ENCODE measurements around the gene ST14. TPM values are rescaled to one million over a fixed set of nuclear protein-coding genes. Genes with fewer than 3 reads are reported as not detected.

Gene ST14
- total and polyA plus RNA-seq, 10 of the 15 experiments (the other 5 are each of a cell fraction or from before 2014, with no cell fraction given), result 0.02 to 3.9 (median 0.73) TPM; not detected in 2

DNA sequence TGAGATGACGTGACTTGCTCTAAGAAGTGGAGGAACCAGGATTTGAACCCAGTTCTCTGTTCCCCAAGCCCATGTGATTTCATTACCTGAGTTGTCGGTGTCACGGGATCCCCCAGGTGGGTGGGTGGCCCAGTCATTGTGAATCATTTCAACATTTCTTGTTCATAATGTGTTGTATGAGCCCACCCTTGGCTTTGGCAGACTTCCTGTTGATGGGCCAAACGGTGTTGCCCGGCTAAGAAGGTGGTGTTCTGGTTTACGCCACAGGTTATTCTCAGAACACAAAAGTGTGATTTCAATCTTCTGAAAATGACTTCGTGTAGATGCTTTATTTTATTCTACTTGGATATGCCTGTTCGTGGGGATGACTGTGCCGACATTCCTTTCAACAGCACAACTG is 21.6 kb upstream of the ST14 start (continued):
- TF ChIP-seq, protein P1, sequence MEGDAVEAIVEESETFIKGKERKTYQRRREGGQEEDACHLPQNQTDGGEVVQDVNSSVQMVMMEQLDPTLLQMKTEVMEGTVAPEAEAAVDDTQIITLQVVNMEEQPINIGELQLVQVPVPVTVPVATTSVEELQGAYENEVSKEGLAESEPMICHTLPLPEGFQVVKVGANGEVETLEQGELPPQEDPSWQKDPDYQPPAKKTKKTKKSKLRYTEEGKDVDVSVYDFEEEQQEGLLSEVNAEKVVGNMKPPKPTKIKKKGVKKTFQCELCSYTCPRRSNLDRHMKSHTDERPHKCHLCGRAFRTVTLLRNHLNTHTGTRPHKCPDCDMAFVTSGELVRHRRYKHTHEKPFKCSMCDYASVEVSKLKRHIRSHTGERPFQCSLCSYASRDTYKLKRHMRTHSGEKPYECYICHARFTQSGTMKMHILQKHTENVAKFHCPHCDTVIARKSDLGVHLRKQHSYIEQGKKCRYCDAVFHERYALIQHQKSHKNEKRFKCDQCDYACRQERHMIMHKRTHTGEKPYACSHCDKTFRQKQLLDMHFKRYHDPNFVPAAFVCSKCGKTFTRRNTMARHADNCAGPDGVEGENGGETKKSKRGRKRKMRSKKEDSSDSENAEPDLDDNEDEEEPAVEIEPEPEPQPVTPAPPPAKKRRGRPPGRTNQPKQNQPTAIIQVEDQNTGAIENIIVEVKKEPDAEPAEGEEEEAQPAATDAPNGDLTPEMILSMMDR (IDR thresholded peaks at IDR 0.05 in 2 of 3, conservative IDR thresholded peaks at IDR 0.05 in 1 of 3; ENCODE audit: control insufficient read depth in 2 of 3, extremely low read depth in 1 of 3, insufficient read depth in 1 of 3, low read depth in 3 of 3, low read length in 3 of 3), result no peak
- TF ChIP-seq JUND (IDR thresholded peaks at IDR 0.05; ENCODE audit: low read depth, low read length) (no peak), POLR2A (IDR thresholded peaks at IDR 0.05; ENCODE audit: low read depth, low read length) (no peak), EED (IDR thresholded peaks at IDR 0.05; ENCODE audit: low read depth) (no peak)

DNA sequence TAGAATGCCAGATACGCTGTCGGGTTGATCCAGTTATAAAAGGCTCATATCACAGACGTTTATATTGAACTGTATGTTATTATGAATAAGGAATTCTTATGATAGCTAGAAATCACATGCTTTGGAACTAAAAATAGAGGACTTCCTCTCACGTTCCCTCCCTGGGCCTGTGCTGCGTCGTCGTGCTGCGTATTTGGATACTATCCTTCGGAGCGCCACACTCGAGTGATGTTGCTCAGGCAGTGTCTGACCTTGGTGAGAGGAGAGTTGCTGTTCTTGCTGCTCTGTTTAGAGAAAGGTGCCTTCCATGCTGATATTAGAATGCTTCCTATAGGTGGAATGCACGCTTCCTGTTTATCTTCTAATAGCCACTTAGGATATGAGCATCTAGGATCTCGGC is 20.2 kb upstream of the ST14 start:
- Histone ChIP-seq H3K4me2 (ENCODE audit: control insufficient read depth, insufficient read depth) (no peak overlapping the region), H3K27me3 (replicated peaks in 1 of 2; ENCODE audit: control insufficient read depth in 2 of 2, insufficient read depth in 2 of 2, low read length in 1 of 2) (no peaks in the 10 kb centered on the region), H2AFZ (ENCODE audit: control insufficient read depth, low read depth, low read length) (no peak overlapping the region), H3K27ac (ENCODE audit: control insufficient read depth, insufficient read depth) (no peak overlapping the region), H3K79me2 (ENCODE audit: control insufficient read depth, insufficient read depth, low read length) (no peaks in the 10 kb centered on the region), H4K20me1 (ENCODE audit: control insufficient read depth, insufficient read depth) (no peaks in the 10 kb centered on the region; the same call in 1 of the 2 replicates), H3K9ac (ENCODE audit: control insufficient read depth, insufficient read depth, low read length) (no peak overlapping the region), H3K4me1 (ENCODE audit: control insufficient read depth, insufficient read depth, low read length) (no peaks in the 10 kb centered on the region), H3K4me3 (no peak overlapping the region), H3K9me3 (replicated peaks; ENCODE audit: control insufficient read depth, insufficient read depth, low read length) (no peaks in the 10 kb centered on the region), H3K36me3 (ENCODE audit: control insufficient read depth in 2 of 2, insufficient read depth in 2 of 2, low read length in 1 of 2) (no peaks in the 10 kb centered on the region)
- TF ChIP-seq CBX3 (IDR thresholded peaks at IDR 0.05; ENCODE audit: borderline replicate concordance, low read depth) (no peak), ATF7 (IDR thresholded peaks at IDR 0.05; ENCODE audit: low read depth) (no peak), JUNB (IDR thresholded peaks at IDR 0.05) (no peak), RBBP5 (conservative IDR thresholded peaks at IDR 0.05) (no peak), IKZF1 (conservative IDR thresholded peaks at IDR 0.05) (no peak), BHLHE40 (IDR thresholded peaks at IDR 0.05; ENCODE audit: borderline replicate concordance in 1 of 2, low read depth in 2 of 2, low read length in 1 of 2) (no peak), MTA3 (IDR thresholded peaks at IDR 0.05; ENCODE audit: borderline replicate concordance, low read length) (no peak), RCOR1 (conservative IDR thresholded peaks at IDR 0.05; ENCODE audit: low read depth, low read length) (no peak), STAT3 (IDR thresholded peaks at IDR 0.05; ENCODE audit: low read depth, low read length) (no peak)
- TF ChIP-seq, protein P2, sequence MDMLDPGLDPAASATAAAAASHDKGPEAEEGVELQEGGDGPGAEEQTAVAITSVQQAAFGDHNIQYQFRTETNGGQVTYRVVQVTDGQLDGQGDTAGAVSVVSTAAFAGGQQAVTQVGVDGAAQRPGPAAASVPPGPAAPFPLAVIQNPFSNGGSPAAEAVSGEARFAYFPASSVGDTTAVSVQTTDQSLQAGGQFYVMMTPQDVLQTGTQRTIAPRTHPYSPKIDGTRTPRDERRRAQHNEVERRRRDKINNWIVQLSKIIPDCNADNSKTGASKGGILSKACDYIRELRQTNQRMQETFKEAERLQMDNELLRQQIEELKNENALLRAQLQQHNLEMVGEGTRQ (IDR thresholded peaks at IDR 0.05; ENCODE audit: borderline replicate concordance, low read depth, low read length), result no peak
- FAIRE-seq (no peak), ATAC-seq (no peak), DNase-seq (ENCODE audit: low read depth, low spot score) (no peak)
- intact Hi-C loops (cut with micrococcal nuclease; ENCODE audit: unreplicated experiment) (no loop called here), in situ Hi-C loops (cut with MboI) (no loop called here)
- 67% methylated on average over 13 of the region's 13 CpGs for WGBS (ENCODE audit: insufficient coverage, insufficient replicate concordance, low lambda C conversion rate, missing lambda C conversion rate)
- ChIA-PET SMC1A (ENCODE audit: uncharacterized antibody, unreplicated experiment) (interaction anchor here (0.9 to 1.3 kb wide), 4 partner anchors 10 to 46 kb away, joined by 3 to 4 read pairs (median 3); no protein-coding TSS in a partner anchor), POLR2A (no interaction called here), RAD21 (ENCODE audit: unreplicated experiment) (no interaction called here), CTCF (interaction anchor here (0.6 kb wide), 1 partner anchor 1183 kb away, joined by 3 read pairs; no protein-coding TSS in a partner anchor)
- BruUV-seq (replicated peaks), result no TSS peak

Measured in GM12878 (cell line).